Ovary (tissue), 3 donors: ENCODE results near the gene PROB1.

ENCODE experiments used
- EP300 ChIP-seq: sonication (generic); formaldehyde crosslinking; IDR thresholded peaks from one replicate; pipeline ENCODE4 v1.6.1; 2017; ENCODE audit warnings: antibody characterized with exemption
- TF ChIP-seq, protein P1 (sequence below), 3 donors: fragments of 450-650 bp in 2 of 3; fragments of 200-600 bp in 1 of 3; IDR thresholded peaks; one replicate each; pipeline versions ENCODE4 v1.5.1 to v1.8.0; 2016 to 2022; ENCODE audit warnings: antibody characterized with exemption in 3 of 3, mild to moderate bottlenecking in 1 of 3
- donor health status: DM: no; HTN: no; CAD: no.

DNA sequence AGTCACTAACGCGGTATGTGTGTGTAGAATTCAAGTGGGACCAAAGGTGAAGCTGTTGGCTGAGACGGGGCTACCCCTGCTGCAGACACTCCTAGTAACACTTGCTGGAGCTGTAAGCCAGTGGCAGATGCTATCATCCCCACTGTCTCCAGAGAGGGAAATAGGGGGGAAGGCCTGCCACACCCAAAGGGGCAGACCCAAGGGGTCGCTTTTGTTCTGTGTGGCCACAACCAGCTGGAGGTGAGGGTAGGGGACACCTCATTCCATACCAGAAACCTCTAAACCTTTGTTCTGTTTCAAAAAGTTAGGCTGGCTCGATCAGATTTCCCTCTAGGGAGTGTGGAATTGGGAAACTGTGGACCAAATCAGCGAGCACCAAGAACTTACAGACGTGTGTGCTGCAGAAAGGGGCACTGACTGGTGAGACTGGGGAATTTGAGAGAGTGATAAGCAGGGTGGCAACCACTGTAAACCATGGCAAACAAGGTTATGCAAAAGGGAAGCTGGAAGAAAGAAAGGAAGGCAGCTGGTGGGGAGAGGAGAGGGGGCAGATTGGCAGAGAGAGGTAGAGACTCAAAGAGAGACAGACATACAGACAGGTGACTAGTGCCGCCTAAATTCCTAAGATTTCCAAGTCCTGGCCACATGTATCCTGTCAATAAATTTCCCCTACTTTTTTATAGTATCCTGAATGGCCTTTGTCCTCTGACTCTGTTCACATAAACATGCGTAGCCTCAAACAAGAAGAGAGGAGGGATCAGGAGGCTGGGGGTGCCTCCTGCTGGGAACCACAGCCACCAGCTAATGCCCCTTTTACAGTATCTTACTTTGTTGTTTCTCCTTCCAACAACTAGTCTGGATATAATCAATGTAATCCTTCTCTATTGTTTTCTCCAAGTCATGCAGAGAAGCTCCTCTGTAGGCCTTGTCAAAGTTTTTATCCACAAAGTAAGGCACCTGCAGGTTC is 24.6 kb upstream of the PROB1 start:
- no peak for TF ChIP-seq EP300
- TF ChIP-seq, protein P1, sequence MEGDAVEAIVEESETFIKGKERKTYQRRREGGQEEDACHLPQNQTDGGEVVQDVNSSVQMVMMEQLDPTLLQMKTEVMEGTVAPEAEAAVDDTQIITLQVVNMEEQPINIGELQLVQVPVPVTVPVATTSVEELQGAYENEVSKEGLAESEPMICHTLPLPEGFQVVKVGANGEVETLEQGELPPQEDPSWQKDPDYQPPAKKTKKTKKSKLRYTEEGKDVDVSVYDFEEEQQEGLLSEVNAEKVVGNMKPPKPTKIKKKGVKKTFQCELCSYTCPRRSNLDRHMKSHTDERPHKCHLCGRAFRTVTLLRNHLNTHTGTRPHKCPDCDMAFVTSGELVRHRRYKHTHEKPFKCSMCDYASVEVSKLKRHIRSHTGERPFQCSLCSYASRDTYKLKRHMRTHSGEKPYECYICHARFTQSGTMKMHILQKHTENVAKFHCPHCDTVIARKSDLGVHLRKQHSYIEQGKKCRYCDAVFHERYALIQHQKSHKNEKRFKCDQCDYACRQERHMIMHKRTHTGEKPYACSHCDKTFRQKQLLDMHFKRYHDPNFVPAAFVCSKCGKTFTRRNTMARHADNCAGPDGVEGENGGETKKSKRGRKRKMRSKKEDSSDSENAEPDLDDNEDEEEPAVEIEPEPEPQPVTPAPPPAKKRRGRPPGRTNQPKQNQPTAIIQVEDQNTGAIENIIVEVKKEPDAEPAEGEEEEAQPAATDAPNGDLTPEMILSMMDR (IDR thresholded peaks at IDR 0.05) = no peak
